H1 (cell line): ENCODE results near the gene RASSF5. TPM values are rescaled to one million over a fixed set of nuclear protein-coding genes. Genes with fewer than 3 reads are reported as not detected.
A peak's percentile ranks its signal among the peaks of the same experiment; 100 is the strongest.

Experiments
- CTCF ChIA-PET: fragments of 300-600 bp; sonication (Branson Sonifier 250); formaldehyde crosslinking; loops from one replicate; lab custom pipeline; 2021; ENCODE audit not compliant: partially characterized antibody; lab: Charles Lee
- POLR2A ChIA-PET: fragments of 300-600 bp; sonication (Branson Sonifier 250); formaldehyde crosslinking; loops from one replicate; lab custom pipeline; 2021; ENCODE audit warnings: inconsistent platforms; ENCODE audit not compliant: partially characterized antibody; lab: Charles Lee
- DNase-seq, 2 experiments: peaks; one replicate each; pipeline versions ENCODE4 v3.0.0 to v3.0.0-alpha.2; 2010 to 2022; ENCODE audit warnings: low spot score in 2 of 2, low read depth in 1 of 2, mixed read lengths in 1 of 2
- FAIRE-seq: peaks from 2 replicates; lab custom pipeline; 2011; peaks lifted over from hg19 to GRCh38; lab: Jason Lieb, UNC
- H2AFZ ChIP-seq: 2 replicates; pipeline ENCODE4 v1.8.1; 2012; ENCODE audit warnings: low read length, inconsistent platforms
- H2AK5ac ChIP-seq: 2 replicates; pipeline ENCODE4 v1.6.1; 2013; ENCODE audit warnings: low read depth, low read length
- H2BK120ac ChIP-seq: replicated peaks from 2 replicates; pipeline ENCODE3; 2013; ENCODE audit warnings: low read depth, low read length, inconsistent platforms
- H2BK12ac ChIP-seq: 2 replicates; pipeline ENCODE4 v1.6.1; 2013; ENCODE audit warnings: low read depth, low read length
- H2BK15ac ChIP-seq: 2 replicates; pipeline ENCODE4 v1.6.1; 2013; ENCODE audit warnings: low read length
- H2BK20ac ChIP-seq: 2 replicates; pipeline ENCODE4 v1.6.1; 2013; ENCODE audit warnings: low read length
- H2BK5ac ChIP-seq: 2 replicates; pipeline ENCODE4 v1.6.1; 2013; ENCODE audit warnings: low read depth, low read length
- H3K14ac ChIP-seq: 2 replicates; pipeline ENCODE4 v1.6.1; 2013; ENCODE audit warnings: inconsistent platforms; ENCODE audit not compliant: insufficient read length
- H3K18ac ChIP-seq: 2 replicates; pipeline ENCODE4 v1.6.1; 2013; ENCODE audit warnings: low read length; ENCODE audit errors: extremely low read depth
- H3K23ac ChIP-seq: 2 replicates; pipeline ENCODE4 v1.6.1; 2013; ENCODE audit warnings: inconsistent platforms; ENCODE audit not compliant: insufficient read length
- H3K23me2 ChIP-seq: 2 replicates; pipeline ENCODE4 v1.6.1; 2013; ENCODE audit warnings: low read depth, low read length
- H3K27ac ChIP-seq: 2 replicates; pipeline ENCODE4 v1.6.1; 2011; ENCODE audit warnings: low read depth, low read length, inconsistent platforms
- H3K27me3 ChIP-seq, 4 experiments: replicated peaks in 1 of 4; 1 replicate in 1 of 4; 2 replicates in 3 of 4; pipeline versions ENCODE4 v1.6.1 to v1.8.1; 2011 to 2013; ENCODE audit warnings: low read length in 3 of 4, mild to moderate bottlenecking in 3 of 4, inconsistent platforms in 2 of 4, mixed read lengths in 2 of 4, moderate library complexity in 1 of 4; ENCODE audit not compliant: control insufficient read depth in 3 of 4, insufficient read depth in 3 of 4; ENCODE audit errors: extremely low read depth in 1 of 4
- H3K36me3 ChIP-seq, 4 experiments: 2 replicates each; pipeline versions ENCODE4 v1.6.1 to v1.8.1; 2011 to 2013; ENCODE audit warnings: mild to moderate bottlenecking in 4 of 4, low read length in 3 of 4, moderate library complexity in 2 of 4, control low read depth in 1 of 4, inconsistent platforms in 1 of 4; ENCODE audit not compliant: insufficient read depth in 4 of 4, control insufficient read depth in 2 of 4
- H3K4ac ChIP-seq: replicated peaks from 2 replicates; pipeline ENCODE3; 2013; ENCODE audit warnings: low read length, low read depth, mixed read lengths, inconsistent platforms; ENCODE audit not compliant: insufficient read length
- H3K4me1 ChIP-seq, 4 experiments: replicated peaks in 1 of 4; 1 replicate in 1 of 4; 2 replicates in 3 of 4; pipeline versions ENCODE4 v1.6.1 to v1.8.1; 2011 to 2013; ENCODE audit warnings: low read length in 3 of 4, inconsistent platforms in 2 of 4, mixed read lengths in 1 of 4; ENCODE audit not compliant: insufficient read depth in 4 of 4, control insufficient read depth in 3 of 4
- H3K4me2 ChIP-seq, 2 experiments: 2 replicates each; pipeline versions ENCODE4 v1.6.1 to v1.8.1; 2011 to 2013; ENCODE audit warnings: low read depth in 2 of 2, low read length in 2 of 2, control low read depth in 1 of 2, inconsistent platforms in 1 of 2, mild to moderate bottlenecking in 1 of 2; ENCODE audit not compliant: insufficient read depth in 1 of 2
- H3K4me3 ChIP-seq, 4 experiments: fragments of 200-600, 300-600 bp in 1 of 4; sonication (generic), shearing (Covaris generic), sonication (Bioruptor Twin) in 1 of 4; 2 replicates each; pipeline versions ENCODE4 v1.5.1 to v1.8.1; 2011 to 2016; ENCODE audit warnings: low read length in 4 of 4, low read depth in 3 of 4, control low read depth in 2 of 4, inconsistent platforms in 2 of 4, mild to moderate bottlenecking in 2 of 4, mixed read lengths in 1 of 4, moderate library complexity in 1 of 4; ENCODE audit not compliant: insufficient read depth in 2 of 4; ENCODE audit errors: extremely low read depth in 1 of 4
- H3K56ac ChIP-seq: replicated peaks from 2 replicates; pipeline ENCODE3; 2013; ENCODE audit warnings: low read depth, mild to moderate bottlenecking, mixed read lengths, low read length, inconsistent platforms; ENCODE audit not compliant: insufficient read length
- H3K79me1 ChIP-seq: 2 replicates; pipeline ENCODE4 v1.6.1; 2013; ENCODE audit warnings: low read depth, low read length, control low read depth
- H3K79me2 ChIP-seq, 2 experiments: 2 replicates each; pipeline versions ENCODE4 v1.6.1 to v1.8.1; 2012 to 2013; ENCODE audit warnings: low read length in 2 of 2, mild to moderate bottlenecking in 2 of 2, inconsistent platforms in 1 of 2; ENCODE audit not compliant: insufficient read depth in 2 of 2, control insufficient read depth in 1 of 2
- H3K9ac ChIP-seq, 4 experiments: replicated peaks in 1 of 4; 1 replicate in 1 of 4; 2 replicates in 3 of 4; pipeline versions ENCODE4 v1.6.1 to v1.8.1; 2011 to 2013; ENCODE audit warnings: low read depth in 3 of 4, low read length in 3 of 4, control low read depth in 2 of 4, mild to moderate bottlenecking in 2 of 4, moderate library complexity in 2 of 4, inconsistent platforms in 1 of 4; ENCODE audit errors: extremely low read depth in 1 of 4
- H3K9me3 ChIP-seq, 2 experiments: 2 replicates each; pipeline versions ENCODE4 v1.6.1 to v1.8.1; 2012 to 2013; ENCODE audit warnings: mild to moderate bottlenecking in 2 of 2, moderate library complexity in 2 of 2, control low read depth in 1 of 2, inconsistent platforms in 1 of 2, low read depth in 1 of 2, low read length in 1 of 2, mixed read lengths in 1 of 2; ENCODE audit not compliant: insufficient read depth in 2 of 2
- H4K20me1 ChIP-seq, 2 experiments: replicated peaks in 1 of 2; 2 replicates each; pipeline versions ENCODE3 to v1.8.1; 2011 to 2013; ENCODE audit warnings: inconsistent platforms in 2 of 2, low read length in 2 of 2, mild to moderate bottlenecking in 1 of 2; ENCODE audit not compliant: insufficient read depth in 2 of 2, control insufficient read depth in 1 of 2
- H4K5ac ChIP-seq: 2 replicates; pipeline ENCODE4 v1.6.1; 2013; ENCODE audit warnings: low read length, low read depth, mixed read lengths, inconsistent platforms; ENCODE audit not compliant: insufficient read length
- H4K8ac ChIP-seq: 2 replicates; pipeline ENCODE4 v1.8.0; 2013; ENCODE audit warnings: mild to moderate bottlenecking, moderate library complexity, low read length, inconsistent platforms; ENCODE audit not compliant: insufficient read depth; ENCODE audit errors: extremely low read depth
- H4K91ac ChIP-seq: replicated peaks from 2 replicates; pipeline ENCODE3; 2013; ENCODE audit warnings: low read length, mixed read lengths, inconsistent platforms; ENCODE audit not compliant: insufficient read length
- CEBPB ChIP-seq: IDR thresholded peaks from 2 replicates; pipeline ENCODE4 v1.6.1; 2012; ENCODE audit warnings: low read depth, low read length
- CHD2 ChIP-seq: IDR thresholded peaks from 2 replicates; pipeline ENCODE4 v1.6.1; 2012; ENCODE audit warnings: low read length, improper control_type of control experiment
- HDAC6 ChIP-seq: IDR thresholded peaks from one replicate; pipeline ENCODE4 v1.7.1; 2012; ENCODE audit warnings: low read depth, mild to moderate bottlenecking, inconsistent platforms, low read length, moderate library complexity
- KDM4A ChIP-seq: IDR thresholded peaks from one replicate; pipeline ENCODE4 v1.7.1; 2012; ENCODE audit warnings: low read depth, mild to moderate bottlenecking, moderate library complexity, low read length, inconsistent platforms; ENCODE audit not compliant: severe bottlenecking
- NANOG ChIP-seq: IDR thresholded peaks from 2 replicates; pipeline ENCODE4 v1.6.1; 2011; ENCODE audit warnings: low read length, low read depth, mild to moderate bottlenecking, inconsistent platforms; ENCODE audit not compliant: insufficient read depth, poor library complexity, severe bottlenecking
- RBBP5 ChIP-seq: IDR thresholded peaks from 2 replicates; pipeline ENCODE4 v1.7.1; 2012; ENCODE audit warnings: low read depth, mild to moderate bottlenecking, inconsistent platforms, low read length, moderate library complexity, borderline replicate concordance
- RNF2 ChIP-seq: fragments of 200-900, 300-1000 bp; sonication (generic); IDR thresholded peaks from 2 replicates; pipeline ENCODE4 v1.7.1; 2016; ENCODE audit warnings: borderline replicate concordance, low read depth, mild to moderate bottlenecking, antibody characterized with exemption, low read length; ENCODE audit not compliant: poor library complexity, severe bottlenecking; ENCODE audit errors: missing control alignments
- SAP30 ChIP-seq: fragments of 300-600 bp; sonication (generic); IDR thresholded peaks from 2 replicates; pipeline ENCODE4 v1.7.1; 2012; ENCODE audit warnings: low read length, moderate library complexity, mild to moderate bottlenecking, inconsistent platforms; ENCODE audit not compliant: insufficient read depth, insufficient replicate concordance
- SP1 ChIP-seq: IDR thresholded peaks from 2 replicates; pipeline ENCODE4 v1.6.1; 2011; ENCODE audit warnings: low read depth, low read length
- TCF12 ChIP-seq: IDR thresholded peaks from 2 replicates; pipeline ENCODE4 v1.6.1; 2011; ENCODE audit warnings: low read depth, mild to moderate bottlenecking, low read length
- YY1 ChIP-seq: IDR thresholded peaks from 2 replicates; pipeline ENCODE4 v1.6.1; 2011; ENCODE audit warnings: low read depth, mild to moderate bottlenecking, low read length
- WGBS, 2 experiments: shearing (Covaris generic) in 1 of 2; methylation state at CpG; one replicate each; pipeline versions ENCODE4 v1.1.6 to v1.1.7; 2013 to 2015; ENCODE audit warnings: low lambda C conversion rate in 2 of 2, mixed read lengths in 2 of 2, inconsistent platforms in 1 of 2, low coverage in 1 of 2, missing lambda C conversion rate in 1 of 2; ENCODE audit not compliant: insufficient replicate concordance in 2 of 2, insufficient coverage in 1 of 2, insufficient read length in 1 of 2; ENCODE audit errors: extremely low coverage in 1 of 2, missing lambda C conversion rate in 1 of 2; 5-methylcytosine and 5-hydroxymethylcytosine counted together
- polyA plus RNA-seq, 7 experiments: library from polyadenylated mRNA; depleted of rRNA in 3 of 7; stranded (reverse) in 5 of 7; unstranded in 2 of 7; fragments of >200 nt in 5 of 7; fragments of 200-250 nt in 2 of 7; gene quantifications; 1 replicate in 5 of 7; 2 replicates in 1 of 7; 4 replicates in 1 of 7; pipeline versions ENCODE4 v1.2.1 to v1.2.3, GENCODE V29; 2011 to 2013; ENCODE audit warnings: missing spikeins in 2 of 7, mixed read lengths in 2 of 7
- total RNA-seq: library from RNA; stranded (reverse); fragmentation: NEBNext Ultra II Directional; extraction: Animal tissue kit (Norgen Biotek cat#: 25700); gene quantifications from 2 replicates; pipeline ENCODE4 v1.2.1, GENCODE V29; 2021
- TF ChIP-seq, protein P1 (sequence below): IDR thresholded peaks from 2 replicates; pipeline ENCODE4 v1.6.1; 2011; ENCODE audit warnings: low read length, improper control_type of control experiment

The RASSF5 gene
- total and polyA plus RNA-seq, 2 of the 8 experiments (the other 6 are each of a cell fraction or from before 2014, with no cell fraction given), result 0.82 to 1.8 TPM

DNA sequence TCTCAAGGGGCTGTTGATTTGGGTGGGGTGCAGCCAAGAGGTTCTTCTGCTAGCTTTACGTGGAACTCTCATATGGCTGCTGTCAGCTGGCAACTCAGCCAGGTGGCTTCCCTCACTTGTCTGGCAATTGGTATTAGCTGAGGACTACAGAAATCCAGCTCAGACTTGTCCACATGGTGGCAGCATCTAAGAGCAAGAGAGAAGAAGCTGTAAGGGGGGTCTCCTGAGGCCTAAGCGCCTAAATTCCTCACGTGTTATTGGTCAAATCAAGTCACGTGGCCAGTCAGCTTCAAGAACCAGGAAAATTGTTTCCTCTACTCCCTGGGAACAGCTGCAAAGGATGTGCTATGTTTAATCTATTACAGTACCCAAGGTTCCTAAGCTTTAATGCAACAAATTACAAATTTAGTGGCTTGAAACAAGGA, 123.8 kb downstream of the RASSF5 start:
- H3K23ac ChIP-seq, result no peak overlapping the region
- no peak overlapping the region for H3K14ac ChIP-seq
- H4K8ac ChIP-seq, result no peak overlapping the region
- peaks cover 7% of the 10 kb centered on the region; the same call in 1 of the 2 replicates for H3K23me2 ChIP-seq
- H2AK5ac ChIP-seq, result no peak overlapping the region
- H3K9ac ChIP-seq, result no peak overlapping the region
- H2AFZ ChIP-seq, result peak overlapping the region; percentile 88; the same call in 1 of the 2 replicates
- H3K56ac ChIP-seq, result no peak overlapping the region
- H2BK12ac ChIP-seq, result no peak overlapping the region
- CTCF ChIA-PET, result interaction anchor here (0.6 to 19.2 kb wide), 37 partner anchors 10 to 561 kb away, joined by 3 to 666 read pairs (median 4); partner anchors contain the start of genes EIF2D and MAPKAPK2
- no peak overlapping the region for H3K4me2 ChIP-seq
- H3K9me3 ChIP-seq, result no peaks in the 10 kb centered on the region
- FAIRE-seq (peak; percentile 68), DNase-seq (peak; percentile 68 to 74)
- no peak overlapping the region for H3K27ac ChIP-seq
- no peaks in the 10 kb centered on the region for H3K79me2 ChIP-seq
- H3K36me3 ChIP-seq, result no peaks in the 10 kb centered on the region
- peaks cover 0 to 4% (median 0%) of the 10 kb centered on the region in 4 experiments; a peak in 2 of 7 replicates for H3K27me3 ChIP-seq
- H2BK20ac ChIP-seq, result no peak overlapping the region
- no peak overlapping the region for H4K91ac ChIP-seq
- no peak overlapping the region for H2BK120ac ChIP-seq
- H3K79me1 ChIP-seq, result no peaks in the 10 kb centered on the region
- no peak overlapping the region for H2BK5ac ChIP-seq
- no peaks in the 10 kb centered on the region for H4K20me1 ChIP-seq
- no peak overlapping the region for H3K18ac ChIP-seq
- no peak overlapping the region for H2BK15ac ChIP-seq
- no peak overlapping the region for H3K4me3 ChIP-seq
- H3K4me1 ChIP-seq, result peaks cover 0 to 10% (median 4%) of the 10 kb centered on the region in 4 experiments; a peak in 4 of 7 replicates
- no peak overlapping the region for H3K4ac ChIP-seq
- WGBS, 2 experiments, result 14% methylated on average over 4 of the region's 4 CpGs; no CpG with 5 or more reads in 1 of the 2 experiments
- POLR2A ChIA-PET, result interaction anchor here (0.5 to 1.1 kb wide), 4 partner anchors 19 to 105 kb away, joined by 3 to 4 read pairs (median 4); partner anchors contain the start of gene EIF2D
- no peak overlapping the region for H4K5ac ChIP-seq
- TF ChIP-seq SAP30, result no peak
- no peak for TF ChIP-seq KDM4A
- TF ChIP-seq RNF2, result no peak
- TF ChIP-seq YY1, result no peak
- TF ChIP-seq HDAC6, result no peak
- no peak for TF ChIP-seq CEBPB
- no peak for TF ChIP-seq NANOG
- TF ChIP-seq SP1, result peak; percentile 29; the same call in 1 of the 2 replicates
- TF ChIP-seq CHD2, result no peak
- peak; percentile 75; the same call in 1 of the 2 replicates for TF ChIP-seq TCF12
- TF ChIP-seq, protein P1, sequence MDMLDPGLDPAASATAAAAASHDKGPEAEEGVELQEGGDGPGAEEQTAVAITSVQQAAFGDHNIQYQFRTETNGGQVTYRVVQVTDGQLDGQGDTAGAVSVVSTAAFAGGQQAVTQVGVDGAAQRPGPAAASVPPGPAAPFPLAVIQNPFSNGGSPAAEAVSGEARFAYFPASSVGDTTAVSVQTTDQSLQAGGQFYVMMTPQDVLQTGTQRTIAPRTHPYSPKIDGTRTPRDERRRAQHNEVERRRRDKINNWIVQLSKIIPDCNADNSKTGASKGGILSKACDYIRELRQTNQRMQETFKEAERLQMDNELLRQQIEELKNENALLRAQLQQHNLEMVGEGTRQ, result peak; percentile 95
- no peak for TF ChIP-seq RBBP5
